Measurements from ENCODE around the gene CAPN2. TPM values are rescaled to one million over a fixed set of nuclear protein-coding genes. Genes with fewer than 3 reads are reported as not detected.
A peak's percentile ranks its signal among the peaks of the same experiment; 100 is the strongest.

The CAPN2 gene
- total RNA-seq, 1 donor from 2014 or later: 271 TPM

GRCh38 chr1:223691121-223691520 lies 21.2 kb upstream of the CAPN2 start:
- Mint-ChIP-seq H3K4me3 (ENCODE audit: unreplicated experiment) (no peak overlapping the region), H3K36me3 (ENCODE audit: unreplicated experiment) (no peaks in the 10 kb centered on the region)

DNA sequence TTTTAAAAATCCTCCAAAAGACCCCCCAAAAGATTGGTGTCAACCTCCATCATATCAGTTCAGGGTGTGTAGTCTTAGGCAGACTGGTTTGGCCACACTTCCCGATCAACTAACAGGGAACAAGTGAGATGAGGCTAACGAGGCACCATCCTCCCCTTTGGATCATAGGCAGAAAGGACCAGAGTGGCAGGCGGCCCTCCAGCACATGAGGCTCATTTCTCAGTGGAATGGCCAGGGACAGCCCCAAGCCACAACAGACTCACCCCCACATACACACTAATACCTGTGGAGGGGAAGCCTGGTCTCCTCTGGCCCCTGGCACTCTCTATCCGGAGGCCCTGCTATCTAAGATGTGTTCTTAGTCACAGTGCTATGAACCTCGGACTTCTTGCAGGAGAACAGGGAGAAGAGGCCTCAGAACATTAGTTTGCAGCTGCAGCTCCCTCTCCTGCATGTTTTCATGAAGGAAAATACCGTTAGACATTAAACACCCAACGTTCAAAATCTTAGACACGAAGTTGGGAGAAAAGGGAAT lies 17.3 kb upstream of the CAPN2 start:
- TF ChIP-seq, protein P1, sequence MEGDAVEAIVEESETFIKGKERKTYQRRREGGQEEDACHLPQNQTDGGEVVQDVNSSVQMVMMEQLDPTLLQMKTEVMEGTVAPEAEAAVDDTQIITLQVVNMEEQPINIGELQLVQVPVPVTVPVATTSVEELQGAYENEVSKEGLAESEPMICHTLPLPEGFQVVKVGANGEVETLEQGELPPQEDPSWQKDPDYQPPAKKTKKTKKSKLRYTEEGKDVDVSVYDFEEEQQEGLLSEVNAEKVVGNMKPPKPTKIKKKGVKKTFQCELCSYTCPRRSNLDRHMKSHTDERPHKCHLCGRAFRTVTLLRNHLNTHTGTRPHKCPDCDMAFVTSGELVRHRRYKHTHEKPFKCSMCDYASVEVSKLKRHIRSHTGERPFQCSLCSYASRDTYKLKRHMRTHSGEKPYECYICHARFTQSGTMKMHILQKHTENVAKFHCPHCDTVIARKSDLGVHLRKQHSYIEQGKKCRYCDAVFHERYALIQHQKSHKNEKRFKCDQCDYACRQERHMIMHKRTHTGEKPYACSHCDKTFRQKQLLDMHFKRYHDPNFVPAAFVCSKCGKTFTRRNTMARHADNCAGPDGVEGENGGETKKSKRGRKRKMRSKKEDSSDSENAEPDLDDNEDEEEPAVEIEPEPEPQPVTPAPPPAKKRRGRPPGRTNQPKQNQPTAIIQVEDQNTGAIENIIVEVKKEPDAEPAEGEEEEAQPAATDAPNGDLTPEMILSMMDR (IDR thresholded peaks at IDR 0.05): no peak
- H3K4me3 Mint-ChIP-seq (ENCODE audit: unreplicated experiment): no peak overlapping the region
- H3K27me3 Mint-ChIP-seq (ENCODE audit: unreplicated experiment): no peaks in the 10 kb centered on the region
- H3K27ac Mint-ChIP-seq (ENCODE audit: unreplicated experiment): no peak overlapping the region
- H3K4me1 Mint-ChIP-seq (ENCODE audit: unreplicated experiment): peaks cover 22% of the 10 kb centered on the region
- no peak for DNase-seq (ENCODE audit: extremely low spot score, unreplicated experiment)
- no peaks in the 10 kb centered on the region for H3K36me3 Mint-ChIP-seq (ENCODE audit: unreplicated experiment)
- H3K9me3 Mint-ChIP-seq (ENCODE audit: unreplicated experiment): no peaks in the 10 kb centered on the region

More at GRCh38 chr1:223691121-223691520, 21.2 kb upstream of the CAPN2 start:
- H3K27ac Mint-ChIP-seq (ENCODE audit: unreplicated experiment): no peak overlapping the region
- H3K4me1 Mint-ChIP-seq (ENCODE audit: unreplicated experiment): peaks cover 4% of the 10 kb centered on the region
- TF ChIP-seq, protein P1 (IDR thresholded peaks at IDR 0.05): no peak
- DNase-seq (ENCODE audit: extremely low spot score, unreplicated experiment): no peak
- no peaks in the 10 kb centered on the region for H3K9me3 Mint-ChIP-seq (ENCODE audit: unreplicated experiment)
- H3K27me3 Mint-ChIP-seq (ENCODE audit: unreplicated experiment): peaks cover 17% of the 10 kb centered on the region

- Mint-ChIP-seq H3K4me3 (ENCODE audit: unreplicated experiment) (no peak overlapping the region), H3K27ac (ENCODE audit: unreplicated experiment) (no peak overlapping the region), H3K9me3 (ENCODE audit: unreplicated experiment) (no peaks in the 10 kb centered on the region), H3K36me3 (ENCODE audit: unreplicated experiment) (no peaks in the 10 kb centered on the region), H3K4me1 (ENCODE audit: unreplicated experiment) (peaks cover 30% of the 10 kb centered on the region), H3K27me3 (ENCODE audit: unreplicated experiment) (no peaks in the 10 kb centered on the region)
- TF ChIP-seq, protein P1 (IDR thresholded peaks at IDR 0.05): no peak
- DNase-seq (ENCODE audit: extremely low spot score, unreplicated experiment): no peak
Measured at GRCh38 chr1:223695941-223696340, 16.4 kb upstream of the CAPN2 start.

DNA sequence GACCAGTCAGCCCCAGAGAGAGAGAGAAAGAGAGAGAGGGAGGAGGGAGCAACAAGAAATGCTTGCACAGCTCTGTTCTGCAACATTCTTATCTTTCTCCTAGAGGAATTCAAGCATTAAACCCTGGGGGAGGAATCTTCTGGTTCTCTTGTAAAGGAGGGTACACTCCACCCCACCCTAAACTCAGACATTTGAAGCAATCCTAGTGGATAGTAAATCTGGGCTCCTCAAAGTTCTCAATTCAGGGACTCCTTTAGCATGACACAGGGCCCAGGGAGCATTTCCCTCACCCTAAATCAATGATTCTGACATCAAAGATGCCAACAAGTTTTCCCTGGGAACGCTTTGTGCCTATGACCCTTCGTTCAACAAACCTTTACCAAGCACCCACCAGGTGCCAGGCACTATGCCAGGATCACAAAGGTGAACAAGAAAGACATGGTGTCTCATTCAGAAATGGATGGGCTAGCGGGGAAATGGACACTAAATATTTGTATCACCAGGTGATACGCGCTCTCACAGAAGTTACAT lies 11.9 kb upstream of the CAPN2 start:
- DNase-seq (ENCODE audit: extremely low spot score, unreplicated experiment): no peak
- TF ChIP-seq, protein P1 (IDR thresholded peaks at IDR 0.05): no peak
- no peaks in the 10 kb centered on the region for H3K36me3 Mint-ChIP-seq (ENCODE audit: unreplicated experiment)
- peak overlapping the region; percentile 92 for H3K27ac Mint-ChIP-seq (ENCODE audit: unreplicated experiment)
- peak overlapping the region; percentile 83 for H3K4me3 Mint-ChIP-seq (ENCODE audit: unreplicated experiment)
- peaks cover 72% of the 10 kb centered on the region for H3K4me1 Mint-ChIP-seq (ENCODE audit: unreplicated experiment)
- no peaks in the 10 kb centered on the region for H3K27me3 Mint-ChIP-seq (ENCODE audit: unreplicated experiment)
- no peaks in the 10 kb centered on the region for H3K9me3 Mint-ChIP-seq (ENCODE audit: unreplicated experiment)

- H3K27ac Mint-ChIP-seq (ENCODE audit: unreplicated experiment): peak overlapping the region; percentile 92
- H3K9me3 Mint-ChIP-seq (ENCODE audit: unreplicated experiment): no peaks in the 10 kb centered on the region
- H3K36me3 Mint-ChIP-seq (ENCODE audit: unreplicated experiment): no peaks in the 10 kb centered on the region
- peak; percentile 86 for DNase-seq (ENCODE audit: extremely low spot score, unreplicated experiment)
- H3K4me3 Mint-ChIP-seq (ENCODE audit: unreplicated experiment): peak overlapping the region; percentile 83
- H3K27me3 Mint-ChIP-seq (ENCODE audit: unreplicated experiment): no peaks in the 10 kb centered on the region
- TF ChIP-seq, protein P1 (IDR thresholded peaks at IDR 0.05): no peak
- peaks cover 74% of the 10 kb centered on the region for H3K4me1 Mint-ChIP-seq (ENCODE audit: unreplicated experiment)
Measured at GRCh38 chr1:223700942-223701637, 11.2 kb upstream of the CAPN2 start.

All from osteocyte (in vitro differentiated cells).